GM19025 (cell line): ENCODE measurements around the gene TELO2.
"Not testable (repeated sequence)": the region's sequence is repeated elsewhere in the genome, so short reads cannot be mapped to it uniquely, and the experiment has no call there.

Experiments
- ATAC-seq: cut with Tn5 transposase; IDR thresholded peaks from one replicate; pipeline ENCODE4 v1.9.1; 2021; ENCODE audit warnings: mild to moderate bottlenecking, low read depth, moderate library complexity; ENCODE audit not compliant: unreplicated experiment

Gene TELO2

DNA sequence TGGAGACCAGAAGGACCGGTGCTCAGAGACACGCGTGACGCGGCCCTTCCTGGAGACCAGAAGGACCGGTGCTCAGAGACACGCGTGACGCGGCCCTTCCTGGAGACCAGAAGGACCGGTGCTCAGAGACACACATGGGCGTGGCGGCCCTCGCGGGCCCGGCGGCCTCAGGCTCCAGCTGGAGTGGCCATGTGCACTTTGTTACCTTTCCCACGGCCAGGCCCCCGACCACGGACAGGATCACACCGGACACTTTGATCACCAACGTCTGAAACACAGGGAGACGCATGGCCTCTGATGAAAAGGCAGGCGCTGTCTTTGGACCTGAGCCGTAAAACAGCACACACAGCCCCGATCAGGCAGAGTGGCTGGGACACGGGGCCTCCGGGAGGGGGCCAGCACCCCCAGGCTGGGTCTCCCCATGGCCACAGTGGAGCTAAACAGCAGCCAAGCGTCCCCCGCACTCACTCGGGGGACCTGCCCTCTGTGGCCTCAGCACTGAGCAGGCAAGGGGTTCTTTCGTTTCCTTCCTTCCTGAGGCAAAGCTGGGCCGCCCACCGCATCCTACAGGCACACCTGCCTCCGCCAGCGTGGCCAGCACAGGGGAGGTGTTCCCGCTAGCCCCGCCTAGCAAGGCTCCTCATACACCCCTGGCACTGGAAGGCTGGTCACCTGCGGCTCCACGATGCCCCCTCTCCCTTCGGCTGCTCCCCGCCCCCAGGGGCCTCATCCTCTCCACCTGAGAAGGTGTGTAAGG lies 35.5 kb upstream of the TELO2 start:
- ATAC-seq, result no peak

- no peak for ATAC-seq
These were observed 34.7 kb upstream of the TELO2 start for GRCh38 chr16:1458336-1458976.

DNA sequence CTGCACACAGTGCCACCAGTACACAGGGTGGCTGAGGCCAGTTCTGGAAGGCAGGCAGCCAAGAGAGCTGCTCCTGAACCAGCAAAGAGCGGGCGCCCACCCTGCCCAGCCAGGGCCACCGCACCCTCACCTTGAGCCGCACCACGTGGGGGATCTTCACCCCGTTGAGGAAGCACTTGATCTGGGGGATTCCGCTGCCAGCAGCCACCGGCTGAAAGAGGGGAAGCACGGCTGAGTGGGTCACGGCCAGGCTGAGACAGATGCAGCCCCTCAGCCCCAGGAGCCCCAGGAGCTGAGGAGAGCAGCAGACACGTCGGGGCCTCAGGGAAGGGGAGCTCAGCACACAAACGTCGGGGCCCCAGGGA lies 34.2 kb upstream of the TELO2 start:
- ATAC-seq, result no peak

DNA sequence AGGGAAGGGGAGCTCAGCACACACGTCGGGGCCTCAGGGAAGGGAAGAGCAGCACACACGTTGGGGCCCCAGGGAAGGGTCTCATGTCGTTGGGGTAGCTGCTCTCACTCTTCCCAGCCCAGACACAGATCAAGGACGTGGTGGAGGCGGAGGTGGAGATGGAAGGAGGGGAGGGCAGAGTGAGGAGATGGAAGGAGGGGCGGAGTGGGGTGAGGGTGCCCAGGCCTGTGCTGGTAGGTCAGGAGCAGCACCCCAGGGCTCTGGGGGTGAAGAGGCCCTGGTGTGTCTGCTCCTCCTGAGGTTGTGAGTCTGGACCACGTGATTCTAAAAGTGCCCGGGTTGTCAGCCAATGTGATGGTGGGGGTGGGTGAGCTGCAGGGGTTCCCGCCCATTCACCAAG lies 33.2 kb upstream of the TELO2 start:
- no peak for ATAC-seq

DNA sequence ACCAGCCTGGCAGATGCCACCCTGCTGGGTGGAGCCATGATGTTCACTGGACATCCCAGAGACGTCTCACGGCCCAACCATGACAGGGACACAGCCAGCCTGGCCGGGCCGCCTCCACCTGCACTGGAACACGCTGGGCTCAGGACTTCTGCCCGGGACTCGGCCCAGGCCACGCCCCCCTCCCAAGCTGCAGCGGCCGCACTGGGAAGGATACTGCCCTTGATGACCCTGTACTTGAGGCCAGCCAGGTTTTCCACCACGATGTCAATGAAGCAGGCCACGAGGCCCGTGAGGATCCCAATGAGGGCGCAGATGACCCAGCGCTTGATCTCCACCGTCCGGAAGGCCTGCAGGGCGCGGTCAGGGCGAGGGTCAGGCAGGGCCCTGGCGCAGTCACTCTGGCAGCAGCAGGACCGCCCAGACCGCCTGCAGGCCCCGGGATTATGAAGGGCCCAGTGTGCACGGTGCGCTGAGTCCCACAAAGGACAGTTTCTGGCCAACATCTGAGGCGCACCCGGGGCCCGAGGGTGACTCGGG lies 32.5 kb upstream of the TELO2 start:
- ATAC-seq, result no peak

- ATAC-seq, result no peak
These were observed 32.0 kb upstream of the TELO2 start for GRCh38 chr16:1461146-1461545.

- no peak for ATAC-seq
These were observed 28.8 kb upstream of the TELO2 start for GRCh38 chr16:1464196-1464893.

DNA sequence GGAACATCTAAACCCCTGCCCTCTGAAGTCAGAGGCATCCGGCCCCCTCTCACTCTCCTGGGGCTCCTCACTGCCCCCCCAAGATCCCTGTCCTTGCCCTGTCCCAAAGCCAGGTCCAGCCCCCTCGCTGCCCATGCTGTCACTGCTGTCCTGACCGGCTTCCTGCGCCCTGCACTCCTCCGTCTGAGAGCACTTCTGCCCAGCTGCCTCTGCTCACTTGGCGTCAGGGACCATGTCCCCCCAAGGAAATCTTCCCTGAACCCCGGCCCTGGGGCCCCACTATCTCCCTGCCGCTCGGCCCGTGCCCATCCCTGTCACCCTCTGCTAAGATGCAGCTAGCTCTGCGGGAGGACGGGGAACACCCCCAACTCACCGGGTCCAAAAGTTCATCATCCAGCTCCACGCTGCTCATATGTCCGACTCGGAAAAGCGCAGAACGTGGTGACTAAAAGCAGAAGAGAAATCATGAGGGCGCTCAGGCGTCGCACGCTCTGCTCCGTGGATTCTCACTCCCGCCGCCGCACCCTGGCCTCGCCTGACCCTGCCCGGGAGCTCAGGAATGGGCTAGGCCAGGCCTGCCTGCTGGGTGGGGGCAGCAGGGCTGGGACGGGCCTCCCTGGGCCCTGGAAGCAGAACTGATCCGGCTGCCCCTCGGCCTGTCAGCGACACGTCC lies 28.1 kb upstream of the TELO2 start:
- no peak for ATAC-seq

GRCh38 chr16:1465567-1465915 lies 27.6 kb upstream of the TELO2 start:
- no peak for ATAC-seq

DNA sequence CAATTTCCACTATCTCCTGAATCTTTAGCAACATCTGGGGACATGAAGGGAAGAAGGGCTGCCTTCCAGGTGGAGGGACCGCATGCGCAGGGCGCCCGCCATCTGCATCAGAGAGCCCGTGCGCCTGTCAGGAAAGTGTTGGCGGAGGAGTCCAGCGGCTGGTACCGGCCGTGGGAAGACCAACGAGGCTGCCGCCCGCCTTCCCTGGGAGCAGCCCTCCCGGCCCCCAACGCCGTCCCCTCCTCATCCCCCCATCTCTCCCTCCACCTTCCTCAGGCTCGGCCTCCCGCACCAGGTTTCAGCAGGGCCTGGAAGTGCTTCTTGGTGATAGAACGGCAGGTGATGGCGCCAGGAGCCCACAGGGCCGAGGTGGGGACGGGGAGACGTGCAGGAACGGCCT lies 27.1 kb upstream of the TELO2 start:
- no peak for ATAC-seq

DNA sequence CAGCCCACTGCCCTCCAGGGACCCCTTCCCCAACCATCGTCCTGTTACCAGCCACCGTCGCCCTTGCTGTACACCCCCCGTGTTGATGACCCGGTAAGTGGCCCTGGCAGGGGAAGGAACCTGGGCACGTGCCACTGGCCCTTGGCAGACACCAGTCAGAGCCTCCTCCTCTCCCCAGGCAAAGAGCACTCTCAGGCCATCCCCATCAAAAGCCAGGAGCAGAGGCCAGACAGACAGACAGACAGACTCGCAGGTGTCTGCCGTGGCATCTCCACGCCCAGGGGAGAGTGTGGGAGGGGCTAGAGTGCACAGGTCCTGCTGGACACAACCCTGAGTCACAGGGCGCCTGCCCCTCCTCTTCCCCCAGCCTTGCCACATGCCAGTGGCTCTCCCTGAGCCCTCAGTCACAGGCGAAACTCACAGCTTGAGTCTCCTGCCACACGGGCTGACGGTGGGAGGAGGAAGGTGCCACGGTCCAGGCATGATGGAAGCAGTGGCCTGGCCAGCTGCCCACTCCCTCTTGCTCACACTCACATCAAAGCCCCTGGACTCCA lies 26.1 kb upstream of the TELO2 start:
- no peak for ATAC-seq

- no peak for ATAC-seq
These were observed 24.7 kb upstream of the TELO2 start for GRCh38 chr16:1468426-1468810.

DNA sequence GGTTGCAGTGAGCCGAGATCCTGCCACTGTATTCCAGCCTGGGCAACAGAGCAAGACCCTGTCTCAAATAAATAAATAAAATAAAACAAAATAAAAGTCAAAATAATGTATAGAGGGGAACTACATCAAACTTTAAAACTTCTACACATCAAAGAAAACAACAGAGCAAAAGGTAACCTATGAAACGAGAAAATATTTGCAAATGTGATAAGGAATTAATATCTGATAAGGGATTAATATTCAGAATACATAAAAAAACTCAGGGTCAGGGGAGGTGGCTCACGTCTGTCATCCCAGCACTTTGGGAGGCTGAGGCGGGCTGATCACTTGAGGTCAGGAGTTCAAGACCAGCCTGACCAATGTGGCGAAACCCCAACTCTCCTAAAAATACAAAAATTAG lies 24.0 kb upstream of the TELO2 start:
- ATAC-seq, result not testable (repeated sequence)

GRCh38 chr16:1469693-1470201 lies 23.4 kb upstream of the TELO2 start:
- ATAC-seq, result no peak

- ATAC-seq, result no peak
These were observed 22.5 kb upstream of the TELO2 start for GRCh38 chr16:1470481-1471251.

DNA sequence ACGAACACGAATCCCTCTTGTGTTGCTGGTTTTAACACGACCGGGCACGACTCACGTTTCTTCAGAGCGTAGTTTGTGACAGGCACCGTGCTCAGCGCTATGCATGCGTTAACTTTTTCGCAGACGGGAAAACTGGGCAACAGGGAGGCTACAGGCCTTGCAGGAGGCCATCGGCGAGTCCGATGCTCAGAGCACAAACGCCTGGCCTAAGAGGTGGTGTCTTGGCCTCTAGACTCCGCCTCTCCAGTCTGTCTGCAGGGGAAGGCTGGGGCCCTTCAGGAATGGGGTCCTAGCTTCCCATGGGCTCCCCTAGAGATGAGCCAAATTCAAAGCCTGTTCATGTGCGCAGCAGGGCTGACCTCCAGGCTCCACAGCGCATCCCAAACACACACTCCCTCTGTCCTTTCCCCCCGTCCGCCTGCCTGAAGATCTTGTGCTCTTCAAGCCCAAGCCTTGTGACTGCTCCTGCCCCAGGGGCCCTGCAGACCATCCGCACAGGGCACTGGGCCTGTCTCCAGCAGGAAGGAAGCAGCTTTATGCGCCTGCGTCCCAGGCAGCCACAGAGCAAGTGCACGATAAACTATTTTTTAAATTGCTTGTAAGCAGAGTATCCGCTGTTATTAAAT lies 21.5 kb upstream of the TELO2 start:
- ATAC-seq, result no peak

DNA sequence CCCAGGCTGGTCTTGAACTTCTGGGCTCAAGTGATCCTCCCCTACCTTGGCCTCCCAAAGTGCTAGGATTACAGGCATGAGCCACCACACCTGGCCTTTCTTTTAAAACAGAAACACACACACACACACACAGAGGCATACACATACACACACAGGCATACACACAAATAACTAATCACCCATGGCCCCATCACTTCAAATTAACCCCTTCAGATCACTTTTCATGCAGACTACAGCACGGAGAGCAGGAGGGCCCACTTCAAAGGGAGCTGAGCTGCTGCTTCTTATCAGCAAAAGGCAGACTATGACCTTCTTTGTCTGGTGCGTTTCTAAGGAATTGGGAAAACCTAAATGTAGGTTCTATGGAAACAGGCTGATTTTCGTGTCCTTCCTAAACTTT lies 20.2 kb upstream of the TELO2 start:
- ATAC-seq, result no peak

DNA sequence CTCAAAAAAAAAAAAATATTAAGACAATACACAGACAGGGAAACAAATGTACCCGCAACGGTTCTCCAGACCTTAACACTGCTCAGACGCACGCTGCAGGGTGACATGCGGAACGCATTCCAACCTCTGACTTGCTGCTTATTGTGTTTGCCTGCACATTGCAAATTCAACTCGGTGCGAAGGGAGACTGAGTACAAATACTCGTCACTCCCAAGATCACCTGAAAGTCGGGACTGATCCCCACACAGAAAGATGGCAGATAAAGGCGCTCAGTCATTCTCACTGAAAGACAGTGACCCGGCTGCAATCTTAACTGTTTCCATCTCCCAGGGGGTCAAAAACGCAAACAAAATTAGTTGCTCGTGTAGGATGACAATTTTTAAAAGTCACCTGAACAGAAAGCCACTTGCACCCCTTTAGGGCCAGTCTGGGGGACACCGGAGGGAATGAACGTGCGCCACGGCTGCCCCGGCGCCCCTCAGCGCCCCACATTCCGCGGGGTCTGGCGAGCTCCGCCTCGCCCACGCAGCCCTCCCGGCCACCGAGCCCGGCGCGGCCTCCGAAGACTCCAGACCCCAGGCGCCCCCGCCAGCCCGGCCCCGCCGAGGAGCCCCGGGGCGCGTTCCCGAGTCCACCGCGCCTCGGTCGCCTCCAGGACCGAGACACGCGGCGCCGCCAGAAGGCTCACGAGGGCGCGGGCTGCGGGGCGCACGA lies 18.9 kb upstream of the TELO2 start:
- peak; percentile 22 for ATAC-seq
